Activated CD4-positive, alpha-beta T cell treated with anti-CD3 and anti-CD28 coated beads, Interleukin-2, Interleukin-6, amounts not matched to agents 100 ng/mL and 50 ng/mL, durations not matched to agents 16 hours and 8 hours (primary cell): ENCODE measurements around the gene SLC35G1.

Experiments used
- DNase-seq: peaks from one replicate; pipeline ENCODE4 v3.0.0-alpha.2; 2020

SLC35G1 gene

GRCh38 chr10:93893646-93894515 is at the start of gene SLC35G1:
Gene SLC35G1, plus strand, starts transcription at chr10:93893978. Its CDS starts 56 bp downstream, at chr10:93894034.
- DNase-seq, result peak; percentile 84

- DNase-seq, result no peak
Measured at GRCh38 chr10:93844979-93845626, 48.7 kb upstream of the SLC35G1 start.

GRCh38 chr10:93849593-93849992 is 44.2 kb upstream of the SLC35G1 start:
- DNase-seq, result no peak

- no peak for DNase-seq
Measured at GRCh38 chr10:93850031-93851015, 43.5 kb upstream of the SLC35G1 start.

GRCh38 chr10:93851169-93851568 is 42.6 kb upstream of the SLC35G1 start:
- DNase-seq, result no peak

- DNase-seq, result no peak
Measured at GRCh38 chr10:93852476-93853095, 41.2 kb upstream of the SLC35G1 start.

GRCh38 chr10:93854975-93855374 is 38.8 kb upstream of the SLC35G1 start:
- no peak for DNase-seq

GRCh38 chr10:93856349-93857145 is 37.2 kb upstream of the SLC35G1 start:
- DNase-seq, result no peak

- peak; percentile 14 for DNase-seq
Measured at GRCh38 chr10:93859049-93859655, 34.6 kb upstream of the SLC35G1 start.

GRCh38 chr10:93861825-93862224 is 32.0 kb upstream of the SLC35G1 start:
- DNase-seq, result no peak

- DNase-seq, result no peak
Measured at GRCh38 chr10:93865794-93866425, 27.9 kb upstream of the SLC35G1 start.

GRCh38 chr10:93867525-93867924 is 26.3 kb upstream of the SLC35G1 start:
- DNase-seq, result no peak

- DNase-seq, result no peak
Measured at GRCh38 chr10:93871671-93872204, 22.0 kb upstream of the SLC35G1 start.

GRCh38 chr10:93872375-93873158 is 21.2 kb upstream of the SLC35G1 start:
- DNase-seq, result no peak

GRCh38 chr10:93873420-93874115 is 20.2 kb upstream of the SLC35G1 start:
- DNase-seq, result no peak

- no peak for DNase-seq
Measured at GRCh38 chr10:93874309-93875031, 19.3 kb upstream of the SLC35G1 start.

GRCh38 chr10:93875032-93875358 is 18.8 kb upstream of the SLC35G1 start:
- DNase-seq, result no peak

- no peak for DNase-seq
Measured at GRCh38 chr10:93876381-93876780, 17.4 kb upstream of the SLC35G1 start.
